Stimulated activated CD8-positive, alpha-beta memory T cell treated with anti-CD3 and anti-CD28 coated beads, Interleukin-15, amount 100 ng/mL, for 24 hours (primary cell): ENCODE measurements around the gene SNPH.
"Not testable (repeated sequence)": the region's sequence is repeated elsewhere in the genome, so short reads cannot be mapped to it uniquely, and the experiment has no call there.

Experiments used
- DNase-seq: peaks from one replicate; pipeline ENCODE4 v3.0.0-alpha.2; 2020; ENCODE audit warnings: low read depth

Gene SNPH

GRCh38 chr20:1266167-1266973 is at the start of gene SNPH:
Gene SNPH (plus strand): TSS chr20:1266294. CDS start chr20:1296240, 29,946 bp downstream.
- peak; percentile 38 for DNase-seq

- not testable (repeated sequence) for DNase-seq
Observed at GRCh38 chr20:1216527-1217427, 49.3 kb upstream of the SNPH start.

- DNase-seq, result not testable (repeated sequence)
Observed at GRCh38 chr20:1222750-1223149, 43.3 kb upstream of the SNPH start.

GRCh38 chr20:1224205-1224890 is 41.7 kb upstream of the SNPH start:
- no peak for DNase-seq

- no peak for DNase-seq
Observed at GRCh38 chr20:1225263-1225782, 40.8 kb upstream of the SNPH start.

- DNase-seq, result peak; percentile 76
Observed at GRCh38 chr20:1225783-1226654, 40.1 kb upstream of the SNPH start, which contains the start of gene RAD21L1. Gene RAD21L1 (plus strand): TSS chr20:1226044. CDS start chr20:1228454, 2,410 bp downstream.

- DNase-seq, result no peak
Observed at GRCh38 chr20:1229541-1229940, 36.6 kb upstream of the SNPH start.

GRCh38 chr20:1232286-1233111 is 33.6 kb upstream of the SNPH start:
- DNase-seq, result no peak

- DNase-seq, result no peak
Observed at GRCh38 chr20:1240549-1240948, 25.5 kb upstream of the SNPH start.

GRCh38 chr20:1241456-1241855 is 24.6 kb upstream of the SNPH start:
- no peak for DNase-seq

- no peak for DNase-seq
Observed at GRCh38 chr20:1242099-1242498, 24.0 kb upstream of the SNPH start.

- DNase-seq, result no peak
Observed at GRCh38 chr20:1242530-1242929, 23.6 kb upstream of the SNPH start.

- no peak for DNase-seq
Observed at GRCh38 chr20:1245578-1245977, 20.5 kb upstream of the SNPH start.

GRCh38 chr20:1247689-1248088 is 18.4 kb upstream of the SNPH start:
- DNase-seq, result no peak

GRCh38 chr20:1250282-1250681 is 15.8 kb upstream of the SNPH start:
- not testable (repeated sequence) for DNase-seq

GRCh38 chr20:1252416-1252815 is 13.7 kb upstream of the SNPH start:
- DNase-seq, result no peak

GRCh38 chr20:1254254-1254653 is 11.8 kb upstream of the SNPH start:
- no peak for DNase-seq

- DNase-seq, result no peak
Observed at GRCh38 chr20:1255675-1256074, 10.4 kb upstream of the SNPH start.

GRCh38 chr20:1263853-1264252 is 2.2 kb upstream of the SNPH start:
- DNase-seq, result no peak

GRCh38 chr20:1264727-1265126 is 1.4 kb upstream of the SNPH start:
- DNase-seq, result no peak
